PC-9 (cell line): ENCODE results near the gene RTF1.

Experiments used
- EZH2 ChIP-seq: fragments of 200-600 bp; sonication (generic); IDR thresholded peaks from 2 replicates; pipeline ENCODE4 v1.8.0; 2017; ENCODE audit warnings: antibody characterized with exemption, low read depth
- TF ChIP-seq, protein P1 (sequence below): fragments of 200-600 bp; sonication (generic); conservative IDR thresholded peaks from 2 replicates; pipeline ENCODE4 v1.6.1; 2017; ENCODE audit warnings: mixed run types, antibody characterized with exemption, mild to moderate bottlenecking, moderate library complexity

GRCh38 chr15:41474941-41475340 lies 58.0 kb downstream of the RTF1 start:
- TF ChIP-seq, protein P1, sequence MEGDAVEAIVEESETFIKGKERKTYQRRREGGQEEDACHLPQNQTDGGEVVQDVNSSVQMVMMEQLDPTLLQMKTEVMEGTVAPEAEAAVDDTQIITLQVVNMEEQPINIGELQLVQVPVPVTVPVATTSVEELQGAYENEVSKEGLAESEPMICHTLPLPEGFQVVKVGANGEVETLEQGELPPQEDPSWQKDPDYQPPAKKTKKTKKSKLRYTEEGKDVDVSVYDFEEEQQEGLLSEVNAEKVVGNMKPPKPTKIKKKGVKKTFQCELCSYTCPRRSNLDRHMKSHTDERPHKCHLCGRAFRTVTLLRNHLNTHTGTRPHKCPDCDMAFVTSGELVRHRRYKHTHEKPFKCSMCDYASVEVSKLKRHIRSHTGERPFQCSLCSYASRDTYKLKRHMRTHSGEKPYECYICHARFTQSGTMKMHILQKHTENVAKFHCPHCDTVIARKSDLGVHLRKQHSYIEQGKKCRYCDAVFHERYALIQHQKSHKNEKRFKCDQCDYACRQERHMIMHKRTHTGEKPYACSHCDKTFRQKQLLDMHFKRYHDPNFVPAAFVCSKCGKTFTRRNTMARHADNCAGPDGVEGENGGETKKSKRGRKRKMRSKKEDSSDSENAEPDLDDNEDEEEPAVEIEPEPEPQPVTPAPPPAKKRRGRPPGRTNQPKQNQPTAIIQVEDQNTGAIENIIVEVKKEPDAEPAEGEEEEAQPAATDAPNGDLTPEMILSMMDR = no peak
- no peak for TF ChIP-seq EZH2
